Measurements from ENCODE around the gene DPP6. TPM values are rescaled to one million over a fixed set of nuclear protein-coding genes. Genes with fewer than 3 reads are reported as not detected.

The DPP6 gene
- total RNA-seq, 1 experiment from 2014 or later, result not detected

DNA sequence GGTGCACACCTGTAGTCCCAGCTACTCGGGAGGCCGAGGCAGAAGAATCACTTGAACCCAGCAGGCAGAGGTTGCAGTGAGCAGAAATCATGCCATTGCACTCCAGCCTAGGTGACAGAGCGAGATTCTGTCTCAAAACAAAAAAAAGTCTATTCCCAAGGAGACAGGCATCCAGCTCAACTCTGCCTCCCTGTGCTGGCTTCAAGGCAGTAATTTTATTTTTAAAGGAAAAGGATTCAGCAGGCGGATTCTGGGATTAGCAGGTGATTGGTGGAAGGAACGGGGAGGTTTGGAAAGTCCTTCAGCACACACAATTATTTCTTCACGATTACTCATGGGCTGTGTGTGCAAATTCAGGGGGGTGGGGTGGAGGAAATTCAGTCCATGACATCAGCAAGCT is 707.8 kb downstream of the DPP6 start:
- DNase-seq (ENCODE audit: low read depth, low spot score) (no peak), ATAC-seq (no peak)
- intact Hi-C loops (cut with micrococcal nuclease; ENCODE audit: unreplicated experiment), result no loop called here
- Histone ChIP-seq H3K9me3 (ENCODE audit: control insufficient read depth, insufficient read depth, low read depth, low read length) (no peaks in the 10 kb centered on the region), H3K36me3 (ENCODE audit: control insufficient read depth, insufficient read depth, low read length) (no peaks in the 10 kb centered on the region), H3K27me3 (ENCODE audit: control insufficient read depth, insufficient read depth, low read length) (no peaks in the 10 kb centered on the region), H3K4me3 (ENCODE audit: low read depth in 2 of 2, low read length in 2 of 2) (no peak overlapping the region), H3K4me1 (ENCODE audit: control insufficient read depth, insufficient read depth, low read length) (no peaks in the 10 kb centered on the region), H3K27ac (ENCODE audit: low read length) (no peak overlapping the region)
- TF ChIP-seq SIN3A (IDR thresholded peaks at IDR 0.05; ENCODE audit: borderline replicate concordance, insufficient read depth, low read depth, low read length), result no peak
- TF ChIP-seq, protein P1, sequence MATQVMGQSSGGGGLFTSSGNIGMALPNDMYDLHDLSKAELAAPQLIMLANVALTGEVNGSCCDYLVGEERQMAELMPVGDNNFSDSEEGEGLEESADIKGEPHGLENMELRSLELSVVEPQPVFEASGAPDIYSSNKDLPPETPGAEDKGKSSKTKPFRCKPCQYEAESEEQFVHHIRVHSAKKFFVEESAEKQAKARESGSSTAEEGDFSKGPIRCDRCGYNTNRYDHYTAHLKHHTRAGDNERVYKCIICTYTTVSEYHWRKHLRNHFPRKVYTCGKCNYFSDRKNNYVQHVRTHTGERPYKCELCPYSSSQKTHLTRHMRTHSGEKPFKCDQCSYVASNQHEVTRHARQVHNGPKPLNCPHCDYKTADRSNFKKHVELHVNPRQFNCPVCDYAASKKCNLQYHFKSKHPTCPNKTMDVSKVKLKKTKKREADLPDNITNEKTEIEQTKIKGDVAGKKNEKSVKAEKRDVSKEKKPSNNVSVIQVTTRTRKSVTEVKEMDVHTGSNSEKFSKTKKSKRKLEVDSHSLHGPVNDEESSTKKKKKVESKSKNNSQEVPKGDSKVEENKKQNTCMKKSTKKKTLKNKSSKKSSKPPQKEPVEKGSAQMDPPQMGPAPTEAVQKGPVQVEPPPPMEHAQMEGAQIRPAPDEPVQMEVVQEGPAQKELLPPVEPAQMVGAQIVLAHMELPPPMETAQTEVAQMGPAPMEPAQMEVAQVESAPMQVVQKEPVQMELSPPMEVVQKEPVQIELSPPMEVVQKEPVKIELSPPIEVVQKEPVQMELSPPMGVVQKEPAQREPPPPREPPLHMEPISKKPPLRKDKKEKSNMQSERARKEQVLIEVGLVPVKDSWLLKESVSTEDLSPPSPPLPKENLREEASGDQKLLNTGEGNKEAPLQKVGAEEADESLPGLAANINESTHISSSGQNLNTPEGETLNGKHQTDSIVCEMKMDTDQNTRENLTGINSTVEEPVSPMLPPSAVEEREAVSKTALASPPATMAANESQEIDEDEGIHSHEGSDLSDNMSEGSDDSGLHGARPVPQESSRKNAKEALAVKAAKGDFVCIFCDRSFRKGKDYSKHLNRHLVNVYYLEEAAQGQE (IDR thresholded peaks at IDR 0.05; ENCODE audit: insufficient read depth in 1 of 2, low read depth in 2 of 2, low read length in 1 of 2), result no peak
- TF ChIP-seq, protein P2, sequence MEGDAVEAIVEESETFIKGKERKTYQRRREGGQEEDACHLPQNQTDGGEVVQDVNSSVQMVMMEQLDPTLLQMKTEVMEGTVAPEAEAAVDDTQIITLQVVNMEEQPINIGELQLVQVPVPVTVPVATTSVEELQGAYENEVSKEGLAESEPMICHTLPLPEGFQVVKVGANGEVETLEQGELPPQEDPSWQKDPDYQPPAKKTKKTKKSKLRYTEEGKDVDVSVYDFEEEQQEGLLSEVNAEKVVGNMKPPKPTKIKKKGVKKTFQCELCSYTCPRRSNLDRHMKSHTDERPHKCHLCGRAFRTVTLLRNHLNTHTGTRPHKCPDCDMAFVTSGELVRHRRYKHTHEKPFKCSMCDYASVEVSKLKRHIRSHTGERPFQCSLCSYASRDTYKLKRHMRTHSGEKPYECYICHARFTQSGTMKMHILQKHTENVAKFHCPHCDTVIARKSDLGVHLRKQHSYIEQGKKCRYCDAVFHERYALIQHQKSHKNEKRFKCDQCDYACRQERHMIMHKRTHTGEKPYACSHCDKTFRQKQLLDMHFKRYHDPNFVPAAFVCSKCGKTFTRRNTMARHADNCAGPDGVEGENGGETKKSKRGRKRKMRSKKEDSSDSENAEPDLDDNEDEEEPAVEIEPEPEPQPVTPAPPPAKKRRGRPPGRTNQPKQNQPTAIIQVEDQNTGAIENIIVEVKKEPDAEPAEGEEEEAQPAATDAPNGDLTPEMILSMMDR (IDR thresholded peaks at IDR 0.05), result no peak
- TF ChIP-seq TCF7L2 (IDR thresholded peaks at IDR 0.05; ENCODE audit: low read depth, low read length), result no peak
- TF ChIP-seq POLR2AphosphoS5 (IDR thresholded peaks at IDR 0.05; ENCODE audit: low read depth, low read length), result no peak
- CTCF ChIA-PET, result no interaction called here
- POLR2A ChIA-PET, result no interaction called here
- BruUV-seq (replicated peaks), result no TSS peak
- in situ Hi-C loops (cut with HindIII; ENCODE audit: low pct_unique_long_range_greater_than_20kb, low sequenced_read_pairs), result no loop called here

DNA sequence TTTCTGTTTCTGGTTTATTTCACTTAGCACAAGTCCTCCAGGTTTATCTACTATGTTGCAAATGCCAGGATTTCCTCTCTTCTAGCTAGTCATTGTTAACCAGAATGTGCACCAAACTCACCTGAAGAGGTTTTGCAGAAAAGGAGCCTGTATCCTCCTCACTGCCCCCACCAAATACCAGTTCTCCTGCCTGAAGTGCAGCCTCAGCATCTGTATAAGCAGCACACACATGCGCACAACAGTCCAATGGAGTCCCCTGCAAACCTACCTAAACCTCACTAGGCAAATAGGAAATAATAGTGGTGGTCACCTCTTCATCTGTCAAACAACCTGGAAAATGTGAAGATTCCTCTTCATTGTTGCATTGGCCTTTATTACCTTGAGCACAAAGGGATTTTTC is 712.9 kb downstream of the DPP6 start:
- H3K36me3 ChIP-seq (ENCODE audit: control insufficient read depth, insufficient read depth, low read length), result no peaks in the 10 kb centered on the region
- H3K4me3 ChIP-seq (ENCODE audit: low read depth in 2 of 2, low read length in 2 of 2), result no peak overlapping the region
- POLR2A ChIA-PET, result no interaction called here
- TF ChIP-seq, protein P1 (IDR thresholded peaks at IDR 0.05; ENCODE audit: insufficient read depth in 1 of 2, low read depth in 2 of 2, low read length in 1 of 2), result no peak
- TF ChIP-seq SIN3A (IDR thresholded peaks at IDR 0.05; ENCODE audit: borderline replicate concordance, insufficient read depth, low read depth, low read length), result no peak
- no peak for TF ChIP-seq TCF7L2 (IDR thresholded peaks at IDR 0.05; ENCODE audit: low read depth, low read length)
- TF ChIP-seq, protein P2 (IDR thresholded peaks at IDR 0.05), result no peak
- no peak for TF ChIP-seq POLR2AphosphoS5 (IDR thresholded peaks at IDR 0.05; ENCODE audit: low read depth, low read length)
- H3K27me3 ChIP-seq (ENCODE audit: control insufficient read depth, insufficient read depth, low read length), result no peaks in the 10 kb centered on the region
- in situ Hi-C loops (cut with HindIII; ENCODE audit: low pct_unique_long_range_greater_than_20kb, low sequenced_read_pairs), result no loop called here
- CTCF ChIA-PET, result no interaction called here
- no peak overlapping the region for H3K27ac ChIP-seq (ENCODE audit: low read length)
- H3K9me3 ChIP-seq (ENCODE audit: control insufficient read depth, insufficient read depth, low read depth, low read length), result no peaks in the 10 kb centered on the region
- no peak for ATAC-seq
- DNase-seq (ENCODE audit: low read depth, low spot score), result no peak
- H3K4me1 ChIP-seq (ENCODE audit: control insufficient read depth, insufficient read depth, low read length), result no peaks in the 10 kb centered on the region; the same call in 1 of the 2 replicates
- intact Hi-C loops (cut with micrococcal nuclease; ENCODE audit: unreplicated experiment), result no loop called here
- BruUV-seq (replicated peaks), result no TSS peak

Data from Panc1 (cell line).